Endometrial microvascular endothelial cells (primary cell): ENCODE results near the gene PLEKHA6. TPM values are rescaled to one million over a fixed set of nuclear protein-coding genes. Genes with fewer than 3 reads are reported as not detected.
"Not testable (repeated sequence)": the region's sequence is repeated elsewhere in the genome, so short reads cannot be mapped to it uniquely, and the experiment has no call there.

Source experiments
- in situ Hi-C: cut with HindIII; loops from 2 replicates; pipeline ENCODE4 v1.10.0; 2017; ENCODE audit warnings: low sequenced_read_pairs, low pct_unique_long_range_greater_than_20kb; ENCODE audit errors: inconsistent ontology term
- total RNA-seq: library from RNA; depleted of rRNA; stranded (reverse); fragments of >200 nt; gene quantifications from one replicate; pipeline ENCODE4 v1.2.3, GENCODE V29; 2015; ENCODE audit errors: inconsistent ontology term

PLEKHA6 gene
- total RNA-seq, 1 donor from 2014 or later = 2.2 TPM

DNA sequence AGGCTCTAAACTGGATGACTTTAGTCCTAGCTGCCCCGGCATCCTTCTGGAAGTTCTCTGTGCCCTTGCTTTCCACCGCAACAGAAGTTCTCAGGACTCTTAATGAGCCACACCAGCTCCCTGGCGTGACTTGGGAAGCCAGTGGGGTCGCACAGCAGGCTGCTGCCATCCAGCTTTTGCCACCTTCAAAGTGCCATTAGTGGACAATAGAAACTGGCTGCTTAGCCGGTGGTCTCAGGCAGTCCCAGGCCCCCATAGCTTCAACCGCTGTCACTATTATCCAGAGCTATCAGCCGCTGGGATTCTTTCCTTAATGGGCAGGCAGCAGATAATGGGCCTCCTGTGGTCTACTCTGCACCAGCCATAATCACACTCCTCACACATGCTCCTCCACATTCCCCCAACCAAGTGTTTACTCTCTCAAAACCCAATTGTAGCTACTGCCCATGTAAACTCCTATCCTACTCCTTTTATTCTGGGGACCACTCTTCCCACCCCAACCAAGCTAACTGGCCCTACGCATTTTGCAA is 37.3 kb downstream of the PLEKHA6 start:
- in situ Hi-C loops = no loop called here

DNA sequence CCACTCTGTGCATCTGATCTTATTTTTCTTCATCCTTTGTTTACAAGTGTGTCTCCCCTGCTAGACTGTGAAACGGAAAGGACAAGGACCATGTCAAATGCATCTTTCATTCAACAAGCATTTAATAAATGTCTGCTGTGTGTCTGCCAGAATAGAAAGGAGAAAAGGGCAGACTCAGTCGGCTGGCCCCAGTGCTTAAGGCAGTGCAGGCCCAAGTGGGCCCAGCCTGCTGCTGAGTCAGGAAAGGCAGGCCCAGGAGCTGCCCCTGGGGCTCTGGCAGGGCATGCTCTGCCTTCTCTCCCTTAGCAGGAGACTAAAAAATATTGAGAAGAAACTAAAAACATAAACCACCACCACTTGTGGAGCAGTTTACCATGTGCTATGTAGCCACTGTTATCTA is 38.1 kb downstream of the PLEKHA6 start:
- in situ Hi-C loops = no loop called here

- in situ Hi-C loops = no loop called here
These were observed 38.7 kb downstream of the PLEKHA6 start for GRCh38 chr1:204321051-204321450.

DNA sequence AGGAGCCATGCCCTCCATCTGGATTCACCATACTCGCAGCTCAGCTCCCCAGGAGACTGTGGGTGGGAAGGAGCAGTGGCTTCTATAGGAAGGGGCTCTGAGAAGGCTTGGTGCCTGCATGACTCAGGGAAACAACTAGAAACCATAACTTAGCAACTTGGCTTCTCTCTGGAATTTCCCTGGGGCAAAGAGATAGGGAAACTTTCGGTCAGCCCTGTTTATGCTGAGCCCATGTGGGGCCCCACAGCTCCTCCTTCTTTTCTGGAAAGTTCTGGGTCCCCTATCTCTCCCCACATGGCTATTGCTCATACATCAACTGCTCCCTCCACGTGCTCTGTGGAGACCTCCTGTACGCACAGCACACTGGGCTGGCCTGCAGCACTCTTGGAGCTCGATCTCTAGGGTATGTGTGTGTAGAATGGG is 39.3 kb downstream of the PLEKHA6 start:
- in situ Hi-C loops = no loop called here

DNA sequence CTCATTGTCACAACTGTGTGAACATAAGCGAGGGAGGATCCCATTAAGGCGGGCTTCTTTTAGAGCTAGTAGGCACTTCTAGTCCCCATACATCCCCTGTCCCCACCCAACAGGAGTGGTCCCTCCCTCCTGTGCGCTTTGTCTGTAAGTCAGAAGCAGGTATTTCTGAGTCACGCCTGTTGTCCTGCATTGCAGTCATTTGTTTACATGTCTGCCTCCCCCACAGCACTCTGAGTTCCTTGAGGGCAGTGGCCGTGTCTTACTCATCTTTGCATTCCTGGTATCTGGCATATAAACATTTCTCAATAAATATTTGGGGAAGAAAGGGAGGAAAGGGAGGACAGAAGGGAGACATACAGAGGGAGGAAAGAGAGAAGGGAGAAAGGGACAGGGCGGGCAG is 40.3 kb downstream of the PLEKHA6 start:
- in situ Hi-C loops = no loop called here

DNA sequence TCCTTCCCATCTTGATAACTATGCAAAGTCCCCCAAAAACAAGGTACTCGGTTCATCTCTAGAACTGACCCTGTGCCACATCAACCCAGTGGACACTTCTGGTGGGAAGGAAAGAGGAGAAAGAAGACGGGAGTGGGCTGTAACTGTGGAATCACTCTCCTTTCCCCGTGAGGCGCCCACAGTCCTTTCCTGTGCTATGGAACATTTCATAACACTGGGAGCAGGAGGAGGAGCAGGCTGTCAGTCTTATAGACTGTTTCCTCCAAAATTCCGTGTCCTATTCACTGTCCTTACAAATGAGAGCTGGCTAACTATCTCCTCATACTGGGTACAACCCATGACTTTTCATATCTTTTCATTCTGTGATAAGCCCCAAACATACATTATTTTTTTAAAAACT is 40.7 kb downstream of the PLEKHA6 start:
- in situ Hi-C loops = no loop called here

GRCh38 chr1:204318324-204318723 is 41.4 kb downstream of the PLEKHA6 start:
- in situ Hi-C loops = no loop called here

DNA sequence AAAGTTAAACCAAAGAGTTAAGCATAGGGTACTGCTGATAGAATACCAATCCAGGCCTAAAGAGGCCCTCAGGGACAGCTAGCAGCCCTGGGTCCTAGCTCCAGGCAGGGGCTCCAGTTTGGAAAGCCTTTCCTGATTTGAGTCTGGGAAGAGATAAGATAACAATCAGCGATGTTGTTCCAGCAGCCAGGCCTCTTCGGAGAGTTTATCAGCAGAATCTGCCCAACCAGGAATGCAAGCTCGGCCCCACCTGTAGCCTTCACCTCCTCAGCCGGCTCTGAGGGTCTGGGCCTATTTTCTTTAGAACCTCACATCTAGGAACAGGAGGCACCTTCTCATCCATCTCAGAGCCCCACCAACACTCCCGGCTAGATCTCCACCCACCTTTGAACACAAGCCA is 42.6 kb downstream of the PLEKHA6 start:
- in situ Hi-C loops = no loop called here

GRCh38 chr1:204316164-204316563 is 43.6 kb downstream of the PLEKHA6 start:
- in situ Hi-C loops = no loop called here

DNA sequence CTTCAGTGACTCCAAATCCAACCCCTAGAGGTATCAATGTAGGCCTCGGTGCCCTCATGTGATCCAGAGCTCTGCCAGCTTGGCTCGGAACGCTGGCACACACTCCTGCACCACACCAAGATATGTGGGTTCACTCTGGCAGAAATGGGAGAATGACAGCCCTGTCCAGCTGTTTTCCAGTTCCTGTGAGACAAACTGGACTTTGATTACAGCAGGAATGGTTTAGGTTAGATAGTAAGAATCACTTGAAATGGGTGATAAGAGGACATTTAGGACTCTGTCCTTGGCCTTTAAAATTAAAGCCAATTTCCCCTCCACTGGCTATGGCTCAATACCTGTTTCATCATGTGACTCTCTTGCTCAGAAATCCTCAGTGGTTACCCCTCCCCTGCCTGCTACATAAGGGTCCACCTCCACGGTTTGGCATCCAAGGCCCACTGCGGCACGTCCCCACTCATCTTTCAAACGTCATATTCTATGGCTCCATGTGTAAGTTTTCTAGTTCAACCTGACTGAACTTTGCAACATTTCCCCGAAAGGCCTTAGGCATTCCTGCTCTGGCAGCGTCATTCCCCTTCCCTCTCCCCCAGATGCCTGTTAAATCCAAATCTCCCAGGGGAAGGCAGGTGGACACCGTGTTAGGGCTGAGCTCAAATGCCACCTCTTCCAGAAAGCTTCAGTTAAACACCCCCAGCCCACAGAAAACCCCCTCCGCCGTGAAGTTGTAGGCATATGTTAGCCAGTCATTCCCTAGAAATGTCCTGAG is 44.7 kb downstream of the PLEKHA6 start:
- in situ Hi-C loops = no loop called here

- in situ Hi-C loops = no loop called here
These were observed 45.4 kb downstream of the PLEKHA6 start for GRCh38 chr1:204314171-204314892.

- in situ Hi-C loops = no loop called here
These were observed 46.1 kb downstream of the PLEKHA6 start for GRCh38 chr1:204313675-204314074.

DNA sequence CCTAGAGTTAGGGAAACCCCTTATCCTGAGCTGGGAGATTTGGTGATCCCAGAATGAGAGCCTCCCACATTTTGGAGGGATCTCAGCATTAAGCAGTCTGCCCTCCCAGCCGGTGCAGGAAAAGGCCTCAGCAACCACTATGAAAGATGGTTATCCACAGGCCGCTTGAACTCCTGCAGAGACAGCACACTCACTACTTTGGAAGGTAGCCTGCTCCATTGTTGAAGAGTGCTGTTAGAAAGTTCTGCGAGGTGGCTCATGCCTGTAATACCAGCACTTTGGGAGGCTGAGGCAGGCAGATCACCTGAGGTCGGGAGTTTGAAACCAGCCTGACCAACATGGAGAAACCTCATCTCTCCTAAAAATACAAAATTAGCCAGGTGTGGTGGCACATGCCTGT is 48.8 kb downstream of the PLEKHA6 start:
- in situ Hi-C loops = not testable (repeated sequence)

DNA sequence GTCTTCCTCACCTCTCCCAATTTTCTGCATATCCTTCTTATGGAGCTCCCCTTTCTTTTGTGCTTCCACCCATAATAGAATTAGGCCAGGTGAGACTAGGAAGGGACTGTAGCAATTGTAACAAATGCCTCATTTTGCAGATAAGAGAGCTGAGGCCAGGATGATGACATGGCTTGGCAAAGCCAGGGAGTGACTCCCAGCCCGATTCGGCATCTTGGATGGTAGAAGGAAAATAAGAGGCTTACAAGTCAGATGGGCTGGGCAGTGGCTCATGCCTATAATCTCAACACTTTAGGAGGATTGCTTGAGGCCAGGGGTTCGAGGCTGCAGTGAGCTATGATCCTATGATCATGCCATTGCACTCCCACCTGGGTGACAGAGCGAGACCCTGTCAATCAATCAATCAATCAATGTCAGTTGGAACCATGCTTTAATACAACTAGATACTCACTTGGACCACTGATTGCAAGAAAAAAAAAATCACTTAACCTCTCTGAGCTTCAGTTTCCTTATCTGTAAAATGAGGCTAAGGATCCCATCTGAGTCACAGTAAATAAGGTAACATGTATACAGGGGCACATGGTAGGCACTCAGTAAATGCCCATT is 51.6 kb downstream of the PLEKHA6 start:
- in situ Hi-C loops = no loop called here

- in situ Hi-C loops = no loop called here
These were observed 52.3 kb downstream of the PLEKHA6 start for GRCh38 chr1:204307334-204307883.

- in situ Hi-C loops = no loop called here
These were observed 53.7 kb downstream of the PLEKHA6 start for GRCh38 chr1:204306076-204306475.

DNA sequence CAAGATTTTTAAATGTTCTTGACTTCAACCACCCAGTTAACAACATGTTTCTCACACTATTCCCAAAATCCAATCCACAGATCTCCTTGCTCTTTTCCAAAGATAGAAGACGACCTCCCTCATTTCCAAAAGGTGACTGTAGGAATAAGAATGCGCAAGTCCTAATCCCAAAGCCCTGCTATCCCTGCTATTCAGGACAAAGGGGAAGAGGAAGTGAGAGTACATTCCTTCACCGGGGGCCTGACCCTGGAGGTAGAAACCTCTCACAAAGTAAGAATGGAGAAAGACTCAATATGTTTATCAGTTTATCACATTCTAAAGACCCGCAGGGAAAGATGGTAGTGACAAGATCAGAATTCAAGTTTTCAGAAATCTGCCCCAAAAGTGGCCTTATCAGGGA is 55.7 kb downstream of the PLEKHA6 start:
- in situ Hi-C loops = no loop called here

- in situ Hi-C loops = no loop called here
These were observed 57.0 kb downstream of the PLEKHA6 start for GRCh38 chr1:204302769-204303168.

GRCh38 chr1:204301171-204301957 is 58.4 kb downstream of the PLEKHA6 start:
- in situ Hi-C loops = no loop called here
